T1000 (cell line): ENCODE data around the gene MON2.
A peak's percentile ranks its signal among the peaks of the same experiment; 100 is the strongest.
"Not testable (repeated sequence)": the region's sequence is repeated elsewhere in the genome, so short reads cannot be mapped to it uniquely, and the experiment has no call there.

Source experiments
- DNase-seq: peaks from one replicate; lab custom pipeline; 2025; ENCODE audit warnings: mixed read lengths; lab: John Stamatoyannopoulos, UW

MON2 gene

DNA sequence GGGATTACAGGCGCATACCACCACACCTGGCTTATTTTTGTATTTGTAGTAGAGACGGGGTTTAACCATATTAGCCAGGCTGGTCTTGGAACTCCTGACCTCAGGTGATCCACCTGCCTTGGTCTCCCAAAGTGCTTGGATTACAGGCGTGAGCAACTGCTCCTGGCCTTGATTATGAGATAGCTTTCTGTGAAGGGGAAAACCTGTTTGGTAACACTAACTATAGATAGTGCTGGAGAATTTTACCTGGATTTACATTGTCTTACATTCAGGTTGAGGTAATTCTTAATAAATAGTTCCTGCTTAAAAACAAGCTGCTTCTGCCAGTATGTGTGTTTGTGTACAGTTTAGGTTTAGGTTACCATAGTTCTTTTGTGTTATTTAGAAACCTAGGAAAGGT lies 77.1 kb downstream of the MON2 start:
- DNase-seq: no peak

DNA sequence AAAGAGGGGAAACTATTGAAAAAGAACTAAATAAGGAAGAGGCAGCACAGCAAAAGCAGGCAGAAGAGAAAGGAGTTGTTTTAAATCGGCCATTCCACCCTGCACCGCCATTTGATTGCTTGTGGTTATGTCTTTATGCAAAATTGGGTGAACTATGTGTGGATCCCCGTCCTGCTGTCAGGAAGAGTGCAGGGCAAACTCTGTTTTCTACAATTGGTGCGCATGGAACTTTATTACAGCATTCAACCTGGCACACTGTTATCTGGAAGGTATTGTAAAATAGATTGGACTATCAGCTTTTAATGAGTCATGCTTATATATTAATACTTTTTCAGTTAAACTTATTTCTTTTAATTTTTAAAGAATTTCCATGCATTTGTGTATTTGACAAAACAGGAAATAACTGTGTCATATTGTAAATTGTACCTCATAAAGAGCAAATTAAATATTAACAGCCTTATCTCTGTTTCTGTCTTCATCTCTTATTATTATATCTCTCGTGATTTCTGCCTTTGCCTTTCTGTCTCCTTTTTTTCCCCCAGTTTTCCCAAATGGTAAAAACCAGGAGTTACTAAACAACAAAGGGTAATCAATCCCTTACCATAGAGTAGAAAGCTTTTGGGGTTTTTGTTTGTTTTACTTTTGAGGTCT lies 86.4 kb downstream of the MON2 start:
- no peak for DNase-seq

DNA sequence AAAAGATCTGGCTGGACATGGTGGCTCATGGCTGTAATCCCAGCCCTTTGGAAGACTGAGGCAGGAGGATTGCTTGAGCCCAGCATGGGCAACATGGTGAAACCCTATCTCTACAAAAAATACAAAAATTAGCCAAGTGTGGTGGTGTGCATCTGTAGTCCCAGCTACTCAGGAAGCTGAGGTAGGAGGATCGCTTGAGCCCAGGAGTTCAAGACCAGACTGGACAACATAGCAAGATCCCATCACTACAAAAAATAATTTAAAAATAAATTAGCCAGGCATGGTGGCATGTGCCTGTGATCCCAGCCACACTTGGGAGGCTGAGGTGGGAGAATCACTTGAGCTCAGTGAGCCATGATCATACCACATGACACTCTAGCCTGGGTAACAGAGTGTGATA lies 92.7 kb downstream of the MON2 start:
- not testable (repeated sequence) for DNase-seq

DNA sequence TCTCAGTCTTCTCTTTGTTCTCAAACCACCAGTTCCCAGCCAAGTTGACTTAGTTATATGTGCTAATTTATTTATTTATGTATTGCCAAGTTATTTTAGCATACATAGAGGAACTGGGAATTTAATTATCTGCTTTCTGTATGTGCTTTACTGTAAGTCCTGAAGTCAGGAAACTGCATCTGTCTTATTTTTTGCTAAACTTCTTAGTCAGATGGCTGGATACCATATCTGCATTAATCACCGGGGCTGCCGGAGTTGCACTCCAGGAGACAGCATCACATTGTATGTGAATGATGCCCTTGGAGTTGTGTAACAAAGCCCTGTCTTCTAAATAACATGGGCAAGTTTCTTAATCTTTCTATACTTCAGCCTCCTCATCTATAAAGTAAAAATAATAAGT lies 96.2 kb downstream of the MON2 start:
- DNase-seq: no peak

DNA sequence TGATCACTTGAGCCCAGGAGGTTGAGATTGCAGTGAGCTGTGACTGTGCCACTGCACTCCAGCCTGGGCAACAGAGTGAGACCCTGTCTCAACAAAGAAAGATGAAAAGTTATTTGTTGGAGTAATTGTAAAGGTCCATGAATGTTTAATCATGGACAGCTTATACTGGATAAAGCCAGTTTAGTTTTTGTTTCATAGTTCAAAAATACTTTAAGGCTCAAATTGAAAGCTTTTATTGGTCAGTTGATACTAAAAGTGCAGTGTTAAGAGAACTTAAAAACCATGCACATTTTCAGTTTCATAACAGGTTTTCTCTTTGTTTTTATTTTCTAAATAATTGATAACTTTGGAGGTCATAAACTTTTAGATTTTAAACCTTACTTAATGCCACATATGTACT lies 108.4 kb downstream of the MON2 start:
- DNase-seq: no peak

DNA sequence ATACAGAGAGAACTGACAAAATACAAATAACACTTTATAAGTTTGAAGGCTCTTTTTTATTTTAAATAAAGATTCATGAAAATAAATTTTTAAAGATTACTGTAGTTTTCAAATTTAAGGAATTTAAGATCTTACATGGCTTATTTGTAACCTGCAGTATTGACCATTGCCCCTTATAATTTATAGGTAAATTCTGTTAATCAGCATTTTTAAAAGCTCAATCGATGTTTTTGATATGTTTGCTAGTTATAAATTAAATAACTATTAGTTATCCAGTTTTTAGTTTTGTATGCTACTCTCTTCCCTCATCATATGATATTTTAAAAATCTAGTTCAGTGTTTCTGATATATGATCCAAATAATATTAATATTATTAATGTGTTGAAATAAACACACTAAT lies 109.9 kb downstream of the MON2 start:
- DNase-seq: no peak

DNA sequence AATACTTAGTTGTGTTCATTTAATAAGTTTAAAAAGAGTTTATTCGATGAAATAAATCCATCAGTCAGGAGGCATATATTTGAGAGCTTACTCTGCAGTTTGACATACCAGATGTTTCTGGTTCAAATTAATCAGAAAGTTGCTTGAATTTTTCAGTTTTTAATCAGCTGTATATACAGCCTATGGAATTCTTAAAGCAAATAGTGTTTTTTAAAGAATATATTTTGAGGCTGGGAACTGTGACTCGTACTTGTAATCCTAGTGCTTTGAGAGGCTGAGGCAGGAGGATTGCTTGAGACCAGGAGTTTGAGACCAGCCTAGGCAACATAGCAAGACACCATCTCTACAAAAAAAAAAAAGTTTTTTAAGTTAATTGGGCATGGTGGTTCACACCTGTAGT lies 112.1 kb downstream of the MON2 start:
- DNase-seq: no peak

DNA sequence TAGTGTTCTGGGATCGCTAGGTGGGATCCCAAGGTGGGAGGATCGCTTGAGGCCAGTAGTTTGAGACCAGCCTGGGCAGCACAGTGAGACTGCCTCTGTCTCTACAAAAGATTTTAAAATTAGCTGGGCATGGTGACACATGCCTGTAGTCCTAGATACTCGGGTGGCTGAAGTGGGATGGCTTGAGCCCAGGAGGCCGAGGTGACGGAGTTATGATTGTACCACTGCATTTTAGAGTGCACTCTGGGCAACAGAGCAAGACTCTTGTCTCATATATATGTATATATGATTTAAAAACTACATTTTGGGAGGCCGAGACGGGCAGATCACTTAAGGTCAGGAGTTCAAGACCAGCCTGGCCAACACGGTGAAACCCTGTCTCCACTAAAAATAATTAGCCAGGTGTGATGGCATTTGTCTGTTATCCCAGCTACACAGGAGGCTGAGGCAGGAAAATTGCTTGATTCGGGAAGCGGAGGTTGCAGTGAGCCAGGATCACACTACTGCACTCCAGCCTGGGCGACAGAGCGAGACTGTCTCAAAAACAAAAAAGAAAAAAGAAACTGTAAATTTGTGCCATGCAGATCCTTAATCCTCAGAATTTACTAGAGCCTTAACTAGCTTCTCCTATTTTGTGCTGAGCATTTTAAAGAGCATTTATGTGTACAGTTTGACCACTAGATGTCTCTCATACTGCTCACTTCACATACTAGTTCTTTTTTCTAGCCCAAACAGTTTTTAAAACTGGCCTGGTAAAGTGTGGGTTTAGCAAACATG lies 114.8 kb downstream of the MON2 start:
- DNase-seq: no peak

DNA sequence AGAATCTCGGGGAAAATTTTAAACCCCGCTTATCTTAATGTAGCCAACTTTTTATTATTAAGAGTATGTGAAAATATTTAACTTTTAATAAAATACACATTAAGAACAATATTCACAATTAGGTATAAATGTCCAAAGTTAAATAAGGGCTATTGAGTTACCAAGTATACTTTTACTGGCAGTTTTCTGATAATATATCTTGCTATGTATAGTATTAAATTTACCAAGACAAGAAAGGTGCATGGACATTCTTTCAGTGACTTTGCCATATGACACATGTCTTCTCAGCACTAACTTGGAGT lies 115.4 kb downstream of the MON2 start:
- no peak for DNase-seq

DNA sequence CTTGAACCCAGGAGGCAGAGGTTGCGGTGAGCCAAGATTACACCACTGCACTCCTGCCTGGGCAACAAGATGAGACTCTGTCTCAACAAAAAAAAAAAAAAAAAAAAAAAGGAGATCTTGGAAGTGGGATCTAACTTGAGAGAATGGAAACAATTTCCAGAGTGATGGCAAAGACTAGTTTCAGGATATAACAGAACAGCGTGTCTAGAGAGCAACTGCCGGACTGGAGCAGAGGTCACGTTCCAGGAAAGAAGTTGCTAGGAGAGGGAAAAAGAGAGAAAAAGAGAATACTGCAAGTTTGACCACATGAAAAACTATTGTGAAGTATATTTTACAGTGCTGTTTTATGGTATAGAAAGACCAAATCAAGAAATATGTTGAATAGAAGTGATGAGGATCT lies 118.0 kb downstream of the MON2 start:
- no peak for DNase-seq

DNA sequence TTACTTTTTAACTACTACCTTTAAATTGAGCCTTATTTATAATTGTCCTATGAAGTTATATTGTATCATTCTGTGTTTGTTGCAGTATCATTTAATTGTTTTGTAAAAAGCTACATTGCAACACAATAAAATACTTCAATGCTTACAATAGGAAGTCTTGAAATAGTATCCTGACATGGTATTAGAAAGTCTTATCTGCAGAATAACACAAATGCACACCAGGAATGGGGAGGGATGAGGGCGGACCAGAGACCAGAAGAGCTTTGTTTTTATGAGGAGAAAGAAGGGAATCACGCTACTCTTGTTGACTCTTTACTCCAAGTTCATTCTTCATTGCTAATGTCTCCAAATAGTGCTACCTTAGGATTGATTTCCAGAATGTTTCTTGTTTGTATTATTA lies 120.2 kb downstream of the MON2 start:
- DNase-seq: no peak

DNA sequence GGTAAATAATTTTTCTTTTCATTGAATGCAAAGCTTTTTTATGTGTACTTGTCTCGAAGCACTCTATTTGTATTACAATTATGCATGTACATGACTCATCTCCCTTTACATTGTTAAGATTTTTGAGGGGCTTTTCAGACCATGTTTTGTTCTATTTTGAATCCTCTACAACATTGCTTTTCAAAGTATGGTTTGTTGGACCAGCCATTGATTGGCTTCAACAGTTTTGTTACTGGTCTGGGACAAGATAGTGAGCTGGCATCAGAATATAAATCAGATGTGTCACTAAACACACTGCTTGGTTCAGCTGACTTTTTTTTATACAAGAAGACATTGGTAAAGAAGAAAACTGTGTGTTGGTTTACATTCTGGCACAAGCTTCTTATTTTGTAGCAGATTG lies 122.3 kb downstream of the MON2 start:
- DNase-seq: no peak

DNA sequence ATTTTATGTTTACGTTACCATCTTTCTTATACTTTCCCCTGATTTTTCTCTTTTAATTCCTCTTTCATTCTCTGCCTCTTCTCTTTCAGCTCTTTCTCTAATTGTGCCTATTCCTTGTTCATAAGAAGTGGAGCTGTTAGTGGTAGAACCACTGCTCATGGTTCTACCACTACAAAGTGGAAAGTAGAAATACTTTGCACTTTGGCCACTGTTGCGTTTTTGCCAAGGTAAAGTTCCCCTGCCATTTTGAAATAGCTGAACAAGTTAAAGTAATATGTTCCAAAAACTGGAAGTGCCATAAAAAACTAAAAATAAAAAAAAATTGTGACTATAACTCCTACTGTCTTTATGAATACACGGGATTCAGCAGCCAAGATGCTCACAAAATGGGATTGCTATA lies 130.6 kb downstream of the MON2 start:
- DNase-seq: no peak

DNA sequence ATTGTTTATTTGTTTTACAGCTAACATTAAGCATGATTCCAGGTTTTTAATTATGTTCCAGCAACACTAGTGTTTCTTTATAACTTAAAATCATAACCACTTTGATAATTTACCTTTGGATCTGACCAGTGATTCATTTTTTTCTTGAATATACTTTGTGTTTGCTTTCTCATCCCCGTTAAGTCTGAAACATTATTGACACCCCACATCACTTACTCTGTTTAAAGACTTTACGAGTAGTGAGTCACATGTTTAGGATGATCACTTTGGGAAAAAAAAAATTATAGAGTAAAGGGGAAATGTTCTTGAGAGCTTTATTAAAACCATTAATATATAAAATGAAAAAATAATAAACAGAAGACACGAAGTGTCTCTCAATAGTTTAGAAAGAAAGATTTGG lies 132.2 kb downstream of the MON2 start:
- DNase-seq: no peak

DNA sequence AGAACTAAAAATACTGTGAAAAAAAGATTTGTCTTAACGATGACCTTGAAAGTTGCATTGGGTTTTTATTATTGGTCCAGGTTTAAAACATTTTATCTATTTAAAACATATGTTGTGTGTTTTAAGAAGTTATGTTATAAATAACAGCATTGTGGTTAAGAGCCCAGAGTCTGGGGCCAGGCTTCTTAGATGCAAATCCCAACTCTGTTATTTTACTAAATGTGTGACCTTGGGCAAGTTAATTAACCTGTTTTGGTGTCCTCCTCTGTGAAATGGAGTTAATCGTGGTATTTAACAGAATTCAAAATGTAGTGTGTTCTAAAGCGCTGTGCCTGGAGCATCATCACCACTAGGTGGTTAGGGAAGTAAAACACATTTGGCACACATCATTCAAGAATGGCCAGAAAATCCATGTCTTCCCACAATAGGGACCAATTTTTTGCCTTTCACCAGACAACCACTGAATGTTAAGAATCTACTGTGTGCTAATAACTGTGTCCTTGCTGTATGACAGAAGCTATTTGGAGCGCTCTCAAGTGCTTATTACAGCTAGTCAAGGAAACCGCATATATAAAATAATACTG lies 133.3 kb downstream of the MON2 start:
- no peak for DNase-seq

DNA sequence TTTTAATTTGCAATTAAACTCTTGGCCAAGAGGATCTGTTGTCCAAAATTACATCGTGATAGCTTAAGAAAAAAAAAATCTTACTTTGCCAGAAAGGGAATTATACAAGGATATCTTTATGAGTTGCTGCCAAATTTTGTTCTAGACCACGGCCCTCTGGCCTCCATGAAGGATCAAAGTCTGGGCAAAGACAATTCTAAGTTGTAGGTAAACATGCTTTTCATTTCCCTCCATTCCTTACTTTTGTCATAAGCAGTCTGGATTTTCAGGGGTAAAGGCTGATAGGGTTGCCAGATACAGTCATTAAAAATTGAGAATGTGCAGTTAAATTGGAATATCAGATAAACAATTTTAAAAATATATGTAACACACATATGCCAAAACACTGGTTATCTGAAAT lies 135.1 kb downstream of the MON2 start:
- no peak for DNase-seq

DNA sequence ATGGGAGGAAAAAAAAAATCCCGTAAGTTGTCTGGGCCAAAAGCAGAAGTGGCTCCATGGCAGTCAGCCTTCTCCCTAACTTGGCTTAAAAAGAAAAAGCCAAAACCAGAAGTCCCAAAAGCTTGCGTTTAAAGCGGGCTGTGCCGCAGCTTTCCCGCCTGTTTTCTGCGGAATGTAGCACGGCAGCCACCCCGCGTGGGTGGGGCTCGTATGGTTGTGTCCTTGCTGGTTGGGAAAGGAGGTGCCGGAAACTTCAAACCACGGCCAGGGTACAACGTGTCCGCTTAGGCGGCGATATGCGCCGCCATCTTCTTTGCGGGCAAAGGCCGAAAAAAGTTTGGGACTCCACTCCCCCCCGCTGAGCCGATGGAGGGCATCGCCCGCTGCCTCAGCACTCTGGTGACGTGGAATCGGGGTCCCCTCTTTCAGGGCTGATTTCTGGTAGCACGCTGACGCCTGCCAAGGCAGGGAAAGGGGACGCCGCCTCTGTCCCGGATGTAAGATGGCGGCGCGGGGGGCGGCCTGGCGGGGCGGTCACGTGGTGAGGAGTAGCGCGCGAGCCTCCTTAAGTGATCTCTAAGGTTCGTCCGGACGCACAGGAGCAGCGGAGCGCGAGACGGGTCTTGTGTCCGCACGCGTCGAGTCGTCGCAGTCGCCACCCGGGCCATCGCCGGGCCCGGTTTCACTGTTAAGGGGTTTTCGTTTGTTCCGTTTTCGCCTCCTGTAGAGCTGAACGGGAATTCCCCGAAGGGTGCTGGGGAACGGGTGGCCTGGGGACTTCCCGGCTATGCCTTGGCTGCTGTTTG lies 135.8 kb downstream of the MON2 start:
- peak; percentile 89 for DNase-seq

DNA sequence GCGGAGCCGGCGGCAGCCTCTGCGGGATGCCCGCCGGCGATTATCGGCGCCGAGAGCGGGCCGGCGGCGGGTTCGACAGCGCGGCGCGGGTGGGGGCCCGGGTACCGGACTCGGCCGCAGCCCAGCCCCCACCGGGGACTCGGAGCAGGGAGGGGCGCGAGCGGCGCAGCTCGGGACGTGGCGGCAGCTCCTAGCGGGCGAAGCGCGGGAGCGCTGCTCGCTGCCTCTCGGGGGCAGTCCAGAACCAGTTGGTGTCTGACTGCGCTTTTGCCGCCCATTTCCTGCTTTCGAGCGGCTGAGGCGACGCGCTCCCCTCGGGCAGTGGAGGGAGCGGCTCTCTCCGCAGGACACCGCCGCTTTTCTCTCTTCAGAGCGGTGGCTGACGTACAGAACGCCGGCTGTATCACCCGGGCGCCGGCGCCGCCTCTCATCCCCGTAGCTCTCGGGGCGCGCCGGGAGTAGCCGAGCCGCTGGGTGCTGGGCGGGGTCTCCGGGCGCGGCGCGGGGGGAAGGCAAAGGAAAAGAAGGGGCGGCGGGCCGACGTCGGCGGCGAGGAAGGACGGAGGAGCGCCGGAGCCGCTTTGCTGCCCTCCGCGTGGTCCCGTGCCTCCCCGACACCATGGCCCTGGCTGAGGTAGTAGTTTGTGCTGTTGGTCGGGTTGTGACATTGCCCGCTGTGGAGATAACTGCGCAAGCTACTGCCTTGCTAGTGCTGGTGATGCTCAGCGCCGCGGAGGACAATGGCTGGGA lies 136.6 kb downstream of the MON2 start:
- DNase-seq: peak; percentile 82

DNA sequence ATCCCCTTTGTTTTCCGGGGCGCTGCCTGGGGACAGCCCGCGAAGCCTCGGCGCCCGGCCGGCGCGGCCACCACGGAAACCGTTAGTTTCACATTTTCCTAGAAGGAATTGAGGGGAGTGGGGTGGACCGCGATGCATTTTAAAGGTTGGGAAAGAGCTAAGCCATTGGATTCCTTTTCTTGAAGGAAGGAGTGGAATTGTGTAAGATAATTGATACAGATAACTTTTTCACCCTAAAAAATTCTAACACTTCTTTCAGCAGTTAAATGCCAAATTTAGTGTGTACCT lies 137.1 kb downstream of the MON2 start:
- DNase-seq: no peak

DNA sequence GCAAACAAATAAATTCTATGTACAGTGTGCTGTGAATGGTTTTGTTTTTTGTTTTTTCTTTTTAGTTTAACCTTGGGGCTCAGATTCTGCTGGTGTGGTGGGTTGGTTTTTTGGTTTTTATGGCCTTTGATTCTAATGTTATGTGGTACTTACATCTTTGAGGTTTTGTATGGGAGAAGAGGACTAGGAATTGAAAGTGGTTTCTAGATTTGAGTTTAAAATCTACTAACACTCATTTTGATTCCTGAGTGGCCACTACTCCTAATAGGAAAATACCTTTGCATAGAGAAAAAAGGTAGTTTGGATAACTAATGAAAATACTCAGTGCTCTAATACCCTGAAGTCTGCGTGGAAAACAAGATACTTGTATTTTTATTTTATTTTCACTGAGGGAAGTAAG lies 137.7 kb downstream of the MON2 start:
- DNase-seq: no peak

DNA sequence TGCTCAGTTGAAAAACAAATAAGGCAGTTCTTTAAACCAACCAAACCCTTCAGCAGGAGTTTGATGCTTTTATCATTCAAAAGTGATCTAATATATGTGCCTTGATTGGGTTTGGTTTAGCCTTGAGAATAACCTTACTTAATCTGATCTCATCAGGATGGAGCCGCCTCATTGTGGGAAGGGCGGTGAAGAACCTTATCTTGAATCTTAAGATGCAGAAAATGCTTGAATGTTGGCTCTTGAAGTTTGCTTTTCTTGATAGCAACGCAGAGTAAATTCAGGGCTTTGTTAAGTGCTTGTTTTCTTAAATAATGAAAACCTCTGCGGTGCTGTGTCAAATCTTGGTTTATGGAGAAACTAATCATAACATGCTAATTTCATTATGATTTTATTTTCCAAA lies 138.2 kb downstream of the MON2 start:
- DNase-seq: no peak

DNA sequence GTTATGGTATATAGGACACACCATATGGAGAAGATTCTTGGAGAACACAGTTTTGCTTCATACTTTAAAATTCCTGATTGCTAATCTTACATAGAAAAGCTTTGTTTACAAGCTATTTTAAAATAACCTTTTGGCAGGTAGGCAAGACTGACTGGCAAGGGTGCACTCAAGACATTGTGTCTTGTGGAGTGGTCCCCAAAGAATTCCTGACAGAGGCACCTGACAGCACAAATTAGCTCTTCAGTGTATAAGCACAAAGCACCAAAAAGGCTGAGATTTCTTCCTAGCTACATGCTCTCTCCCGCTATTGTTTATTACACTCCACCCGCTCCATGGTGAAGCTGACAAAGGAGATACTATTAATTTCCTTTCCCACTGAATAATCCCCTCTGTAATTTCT lies 139.4 kb downstream of the MON2 start:
- no peak for DNase-seq
